Measurements from ENCODE around the gene ARMH3.

The ARMH3 gene

GRCh38 chr10:101838416-101838970 is 217.5 kb downstream of the ARMH3 start:
- in situ Hi-C loops (cut with MboI; ENCODE audit: low sequenced_read_pairs): loop anchor here (10.0 kb wide), 1 partner anchor 236 kb away; no protein-coding TSS in a partner anchor

GRCh38 chr10:101837748-101838147 is 218.2 kb downstream of the ARMH3 start:
- in situ Hi-C loops (cut with MboI; ENCODE audit: low sequenced_read_pairs): loop anchor here (10.0 kb wide), 1 partner anchor 237 kb away; no protein-coding TSS in a partner anchor

GRCh38 chr10:101835362-101835761 is 220.6 kb downstream of the ARMH3 start:
- in situ Hi-C loops (cut with MboI; ENCODE audit: low sequenced_read_pairs): loop anchor here (10.0 kb wide), 1 partner anchor 239 kb away; no protein-coding TSS in a partner anchor

GRCh38 chr10:101834341-101834740 is 221.6 kb downstream of the ARMH3 start:
- in situ Hi-C loops (cut with MboI; ENCODE audit: low sequenced_read_pairs): loop anchor here (10.0 kb wide), 1 partner anchor 240 kb away; no protein-coding TSS in a partner anchor

- in situ Hi-C loops (cut with MboI; ENCODE audit: low sequenced_read_pairs): loop anchor here (10.0 kb wide), 1 partner anchor 241 kb away; no protein-coding TSS in a partner anchor
Observed at GRCh38 chr10:101833466-101833865, 222.5 kb downstream of the ARMH3 start.

GRCh38 chr10:101832325-101832771 is 223.6 kb downstream of the ARMH3 start:
- in situ Hi-C loops (cut with MboI; ENCODE audit: low sequenced_read_pairs): loop anchor here (10.0 kb wide), 1 partner anchor 242 kb away; no protein-coding TSS in a partner anchor

- in situ Hi-C loops (cut with MboI; ENCODE audit: low sequenced_read_pairs): loop anchor here (10.0 kb wide), 1 partner anchor 244 kb away; no protein-coding TSS in a partner anchor
Observed at GRCh38 chr10:101831169-101831811, 224.7 kb downstream of the ARMH3 start.

GRCh38 chr10:101830322-101831168 is 225.4 kb downstream of the ARMH3 start:
- in situ Hi-C loops (cut with MboI; ENCODE audit: low sequenced_read_pairs): loop anchor here (10.0 kb wide), 1 partner anchor 244 kb away; no protein-coding TSS in a partner anchor

GRCh38 chr10:101829561-101830315 is 226.2 kb downstream of the ARMH3 start:
- in situ Hi-C loops (cut with MboI; ENCODE audit: low sequenced_read_pairs): loop anchor here (10.0 kb wide), 1 partner anchor 245 kb away; no protein-coding TSS in a partner anchor

- in situ Hi-C loops (cut with MboI; ENCODE audit: low sequenced_read_pairs): no loop called here
Observed at GRCh38 chr10:101828766-101829551, 227.0 kb downstream of the ARMH3 start.

GRCh38 chr10:101827919-101828600 is 227.9 kb downstream of the ARMH3 start:
- in situ Hi-C loops (cut with MboI; ENCODE audit: low sequenced_read_pairs): no loop called here

GRCh38 chr10:101826852-101827434 is 229.0 kb downstream of the ARMH3 start:
- in situ Hi-C loops (cut with MboI; ENCODE audit: low sequenced_read_pairs): no loop called here

- in situ Hi-C loops (cut with MboI; ENCODE audit: low sequenced_read_pairs): no loop called here
Observed at GRCh38 chr10:101824736-101825135, 231.2 kb downstream of the ARMH3 start.

- in situ Hi-C loops (cut with MboI; ENCODE audit: low sequenced_read_pairs): no loop called here
Observed at GRCh38 chr10:101818872-101819633, 236.9 kb downstream of the ARMH3 start.

- in situ Hi-C loops (cut with MboI; ENCODE audit: low sequenced_read_pairs): no loop called here
Observed at GRCh38 chr10:101818119-101818871, 237.7 kb downstream of the ARMH3 start, which contains the start of gene OGA. Gene OGA, minus strand, starts transcription at chr10:101818444. Its CDS starts 422 bp downstream, at chr10:101818022.

- in situ Hi-C loops (cut with MboI; ENCODE audit: low sequenced_read_pairs): no loop called here
Observed at GRCh38 chr10:101817337-101818118, 238.4 kb downstream of the ARMH3 start.
